ENCODE data around the gene NDUFS7. TPM values are rescaled to one million over a fixed set of nuclear protein-coding genes. Genes with fewer than 3 reads are reported as not detected.
A peak's percentile ranks its signal among the peaks of the same experiment; 100 is the strongest.

The NDUFS7 gene
- total RNA-seq, 1 experiment from 2014 or later, result 83.9 TPM

- Histone ChIP-seq H3K9me3 (ENCODE audit: control insufficient read depth, low read depth, low read length) (no peaks in the 10 kb centered on the region), H2BK20ac (ENCODE audit: low read depth, low read length, poor library complexity, severe bottlenecking) (no peak overlapping the region), H4K5ac (ENCODE audit: insufficient read length, low read depth, low read length) (no peak overlapping the region), H4K20me1 (ENCODE audit: control insufficient read depth, insufficient read depth, insufficient read length) (no peaks in the 10 kb centered on the region), H3K79me1 (ENCODE audit: insufficient read depth, low read depth, low read length, poor library complexity, severe bottlenecking) (no peaks in the 10 kb centered on the region), H3K4ac (ENCODE audit: low read depth, low read length) (no peak overlapping the region), H3K4me2 (ENCODE audit: insufficient read depth, insufficient read length, low read length) (peak overlapping the region; percentile 46), H3K9ac (ENCODE audit: extremely low read depth, insufficient read length, low read length) (no peak overlapping the region), H3K23me2 (ENCODE audit: insufficient read length, low read depth, low read length, poor library complexity, severe bottlenecking) (peaks cover 6% of the 10 kb centered on the region), H2BK120ac (ENCODE audit: low read depth, low read length, poor library complexity, severe bottlenecking) (no peak overlapping the region), H3K18ac (ENCODE audit: insufficient read length, low read depth, low read length) (no peak overlapping the region), H3K23ac (ENCODE audit: insufficient read length, low read depth, low read length) (no peak overlapping the region), H4K8ac (replicated peaks; ENCODE audit: insufficient read length, low read depth, low read length) (no peak overlapping the region), H2AK5ac (ENCODE audit: insufficient read length, low read length) (no peak overlapping the region), H3K14ac (ENCODE audit: insufficient read depth, low read length) (no peak overlapping the region), H2BK12ac (ENCODE audit: insufficient read length, low read depth, low read length) (no peak overlapping the region), H3K4me1 (ENCODE audit: insufficient read depth, low read length) (no peaks in the 10 kb centered on the region; the same call in 1 of the 2 replicates), H4K91ac (ENCODE audit: insufficient read length, low read depth, low read length) (no peak overlapping the region), H3K27me3 (ENCODE audit: insufficient read depth, low read length) (no peaks in the 10 kb centered on the region), H3K79me2 (ENCODE audit: insufficient read depth, low read length) (peaks cover 39% of the 10 kb centered on the region), H3K56ac (ENCODE audit: insufficient read length, low read depth, low read length) (no peak overlapping the region), H3T11ph (ENCODE audit: low read length) (no peak overlapping the region), H3K27ac (ENCODE audit: insufficient read length, low read depth, low read length) (no peak overlapping the region), H2BK5ac (ENCODE audit: insufficient read length, low read length) (no peak overlapping the region), H2AFZ (ENCODE audit: low read length) (no peak overlapping the region), H2BK15ac (ENCODE audit: low read depth, low read length) (no peak overlapping the region)
- Mint-ChIP-seq H3K4me3 (peak overlapping the region; percentile 59 to 78), H3K27ac (peak overlapping the region in 1 of 3 experiments; percentile 54; a peak in 2 of 7 replicates), H3K36me3 (ENCODE audit: insufficient read depth in 1 of 3, low read depth in 3 of 3) (peaks cover 16 to 24% (median 21%) of the 10 kb centered on the region in 3 experiments), H3K27me3 (ENCODE audit: low read depth) (peaks cover 10% of the 10 kb centered on the region), H3K9me3 (no peaks in the 10 kb centered on the region), H3K4me1 (peaks cover 30 to 42% of the 10 kb centered on the region in 2 experiments)
- TF ChIP-seq CTCF (conservative IDR thresholded peaks at IDR 0.05), result peak; percentile 68
- WGBS (ENCODE audit: extremely low coverage, insufficient read length, low lambda C conversion rate), result no CpG with 5 or more reads among the region's 72 CpGs
- peak; percentile 98 for DNase-seq
These were observed 23.2 kb downstream of the NDUFS7 start for GRCh38 chr19:1406774-1407527.
